BLaER1 (cell line): Measurements from ENCODE around the gene UFD1.

Experiments
- H3K27ac ChIP-seq: shearing (Covaris generic); formaldehyde crosslinking; 2 replicates; pipeline ENCODE4 v1.8.1; 2022
- H3K27me3 ChIP-seq: shearing (Covaris generic); formaldehyde crosslinking; 2 replicates; pipeline ENCODE4 v1.8.1; 2022
- H3K36me3 ChIP-seq: shearing (Covaris generic); formaldehyde crosslinking; 2 replicates; pipeline ENCODE4 v1.8.1; 2022
- H3K4me1 ChIP-seq: shearing (Covaris generic); formaldehyde crosslinking; 2 replicates; pipeline ENCODE4 v1.8.1; 2022
- H3K4me2 ChIP-seq: shearing (Covaris generic); formaldehyde crosslinking; 2 replicates; pipeline ENCODE4 v1.8.1; 2022
- H3K4me3 ChIP-seq: shearing (Covaris generic); formaldehyde crosslinking; 2 replicates; pipeline ENCODE4 v1.8.1; 2022
- H3K9ac ChIP-seq: shearing (Covaris generic); formaldehyde crosslinking; 2 replicates; pipeline ENCODE4 v1.8.1; 2022
- H3K9me3 ChIP-seq: shearing (Covaris generic); formaldehyde crosslinking; 2 replicates; pipeline ENCODE4 v1.8.1; 2022
- H4K20me1 ChIP-seq: shearing (Covaris generic); formaldehyde crosslinking; 2 replicates; pipeline ENCODE4 v1.8.1; 2022
- Cebpa-rat ChIP-seq: shearing (Covaris generic); IDR thresholded peaks from 2 replicates; pipeline ENCODE4 v1.8.1; 2022

The UFD1 gene

GRCh38 chr22:19523240-19524169, 44.5 kb upstream of the UFD1 start:
- Histone ChIP-seq H3K4me3 (no peak overlapping the region), H4K20me1 (peaks cover 39% of the 10 kb centered on the region; the same call in 1 of the 2 replicates), H3K27ac (no peak overlapping the region), H3K27me3 (peaks cover 37% of the 10 kb centered on the region), H3K4me2 (no peak overlapping the region), H3K4me1 (no peaks in the 10 kb centered on the region), H3K9me3 (no peaks in the 10 kb centered on the region), H3K9ac (no peak overlapping the region), H3K36me3 (peaks cover 40% of the 10 kb centered on the region)
- TF ChIP-seq Cebpa-rat: no peak

DNA sequence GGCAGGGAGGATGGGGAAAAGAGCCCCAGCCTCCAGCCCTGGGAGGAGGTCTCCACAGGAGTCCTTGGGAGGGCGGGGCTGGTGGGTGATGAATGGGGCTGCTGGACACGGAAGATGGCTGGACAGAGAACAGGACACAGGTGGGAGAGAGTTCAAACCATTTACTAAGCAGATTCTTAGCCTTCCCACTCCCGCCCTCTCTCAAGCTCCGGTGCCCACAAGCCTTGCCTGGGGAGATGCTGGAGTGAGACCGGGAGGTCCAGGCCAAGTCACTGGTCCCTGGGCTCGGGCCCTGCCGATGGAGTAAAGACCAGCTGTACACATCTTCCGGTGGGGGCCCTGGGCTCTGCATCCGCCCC, 43.9 kb upstream of the UFD1 start:
- TF ChIP-seq Cebpa-rat: no peak
- Histone ChIP-seq H3K36me3 (peaks cover 46% of the 10 kb centered on the region), H3K27ac (no peak overlapping the region), H3K27me3 (peaks cover 37% of the 10 kb centered on the region), H3K4me3 (no peak overlapping the region), H3K9ac (no peak overlapping the region), H4K20me1 (peaks cover 39% of the 10 kb centered on the region; the same call in 1 of the 2 replicates), H3K4me1 (no peaks in the 10 kb centered on the region), H3K9me3 (no peaks in the 10 kb centered on the region), H3K4me2 (no peak overlapping the region)

DNA sequence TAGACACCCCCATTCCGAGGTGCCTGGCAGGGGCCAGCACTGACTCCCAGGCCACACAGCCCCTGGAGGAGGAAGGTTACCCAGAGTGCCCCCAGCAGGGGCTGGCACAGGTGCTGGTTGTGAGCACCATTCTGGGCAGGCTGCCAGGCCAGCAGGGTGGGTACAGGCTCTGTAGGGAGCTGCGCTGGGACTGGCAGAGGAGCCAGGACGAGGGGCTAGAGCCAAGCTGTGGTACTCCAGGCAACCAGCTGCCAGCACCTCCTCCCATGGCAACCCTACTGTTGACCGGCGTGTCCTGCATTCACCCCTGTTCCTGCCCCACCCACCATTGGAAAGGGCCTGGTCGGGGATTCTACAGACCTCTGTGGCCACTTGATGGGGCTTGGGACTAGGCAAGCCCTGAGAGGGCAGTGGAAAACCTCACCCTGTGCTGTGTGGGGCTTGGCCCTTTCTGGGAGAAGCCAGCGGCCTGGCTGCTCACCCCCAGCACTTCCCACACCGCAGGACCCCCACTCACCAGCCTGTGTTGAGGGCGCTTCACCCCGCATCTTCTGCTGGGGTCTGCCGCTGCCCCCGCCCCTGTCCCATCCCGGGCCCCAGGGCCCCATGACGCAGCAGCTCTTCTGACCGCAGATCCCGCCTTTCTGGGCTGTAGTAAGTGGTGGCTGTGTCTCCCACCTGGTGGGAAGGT, 43.3 kb upstream of the UFD1 start:
- no peaks in the 10 kb centered on the region for H3K4me1 ChIP-seq
- no peak for TF ChIP-seq Cebpa-rat
- H3K36me3 ChIP-seq: peaks cover 51% of the 10 kb centered on the region
- H3K4me3 ChIP-seq: no peak overlapping the region
- H4K20me1 ChIP-seq: peaks cover 39% of the 10 kb centered on the region; the same call in 1 of the 2 replicates
- H3K9ac ChIP-seq: no peak overlapping the region
- H3K4me2 ChIP-seq: no peak overlapping the region
- peaks cover 37% of the 10 kb centered on the region for H3K27me3 ChIP-seq
- no peak overlapping the region for H3K27ac ChIP-seq
- H3K9me3 ChIP-seq: no peaks in the 10 kb centered on the region

DNA sequence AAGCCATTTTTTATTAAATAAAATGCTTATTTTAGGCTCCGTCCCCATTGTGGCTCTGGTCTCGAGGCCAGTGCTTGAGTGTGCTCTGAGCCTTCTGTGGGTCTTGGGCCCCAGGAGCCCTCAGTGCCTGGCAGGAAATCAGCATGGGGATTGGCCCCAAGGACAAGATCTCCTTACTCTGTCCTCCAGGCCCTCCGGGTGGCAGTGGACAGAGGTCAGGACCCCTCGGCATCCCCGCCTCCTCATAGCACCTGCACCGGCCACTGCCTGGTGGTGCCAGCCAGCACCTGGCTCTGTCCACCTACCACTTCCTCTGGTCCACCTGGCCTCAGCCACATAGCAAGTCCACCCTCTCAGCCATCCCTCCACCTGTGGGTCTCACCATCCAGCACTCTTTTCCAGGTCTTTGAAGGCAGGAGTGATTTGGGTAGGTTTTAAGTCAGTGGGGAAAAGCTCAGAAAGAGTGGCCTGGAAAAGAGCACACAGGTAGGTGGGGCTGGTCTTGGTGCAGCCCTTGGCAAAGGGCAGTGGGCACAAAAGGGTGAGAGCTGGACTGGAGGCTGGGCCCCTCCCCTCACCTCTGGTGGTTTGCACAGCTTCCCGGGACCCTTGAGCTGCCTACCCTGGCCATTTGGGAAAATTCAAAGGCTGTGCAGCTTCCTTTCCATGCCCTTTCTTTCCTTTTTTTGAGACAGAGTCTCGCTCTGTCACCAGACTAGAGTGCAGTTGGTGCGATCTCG, 41.7 kb upstream of the UFD1 start:
- Histone ChIP-seq H3K4me1 (no peaks in the 10 kb centered on the region), H3K36me3 (peaks cover 67% of the 10 kb centered on the region), H3K27ac (no peak overlapping the region), H4K20me1 (peaks cover 39% of the 10 kb centered on the region; the same call in 1 of the 2 replicates), H3K9ac (no peak overlapping the region), H3K27me3 (peaks cover 37% of the 10 kb centered on the region), H3K4me3 (no peak overlapping the region), H3K9me3 (no peaks in the 10 kb centered on the region), H3K4me2 (no peak overlapping the region)
- no peak for TF ChIP-seq Cebpa-rat

DNA sequence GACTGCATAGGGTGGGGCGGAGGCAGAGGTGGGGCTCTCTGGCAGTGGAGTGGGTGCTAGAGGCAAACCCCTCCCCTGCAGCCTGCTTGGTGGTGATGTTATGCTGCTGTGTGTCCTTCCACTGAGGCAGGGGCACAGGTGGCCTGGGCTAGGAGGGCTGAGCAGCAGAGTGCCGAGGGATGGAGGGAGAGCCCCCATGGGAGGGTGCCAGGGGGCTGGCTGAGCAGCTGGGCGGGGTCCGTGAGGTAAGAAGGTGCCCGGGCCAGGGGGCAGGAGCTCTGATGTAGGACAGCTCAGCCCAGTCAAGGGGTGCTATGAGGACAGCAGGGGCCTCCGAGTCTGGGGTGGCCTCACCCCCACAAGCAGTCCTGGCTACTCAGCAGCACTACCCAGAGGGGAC, 41.0 kb upstream of the UFD1 start:
- no peak overlapping the region for H3K9ac ChIP-seq
- no peak for TF ChIP-seq Cebpa-rat
- H3K36me3 ChIP-seq: peaks cover 75% of the 10 kb centered on the region

DNA sequence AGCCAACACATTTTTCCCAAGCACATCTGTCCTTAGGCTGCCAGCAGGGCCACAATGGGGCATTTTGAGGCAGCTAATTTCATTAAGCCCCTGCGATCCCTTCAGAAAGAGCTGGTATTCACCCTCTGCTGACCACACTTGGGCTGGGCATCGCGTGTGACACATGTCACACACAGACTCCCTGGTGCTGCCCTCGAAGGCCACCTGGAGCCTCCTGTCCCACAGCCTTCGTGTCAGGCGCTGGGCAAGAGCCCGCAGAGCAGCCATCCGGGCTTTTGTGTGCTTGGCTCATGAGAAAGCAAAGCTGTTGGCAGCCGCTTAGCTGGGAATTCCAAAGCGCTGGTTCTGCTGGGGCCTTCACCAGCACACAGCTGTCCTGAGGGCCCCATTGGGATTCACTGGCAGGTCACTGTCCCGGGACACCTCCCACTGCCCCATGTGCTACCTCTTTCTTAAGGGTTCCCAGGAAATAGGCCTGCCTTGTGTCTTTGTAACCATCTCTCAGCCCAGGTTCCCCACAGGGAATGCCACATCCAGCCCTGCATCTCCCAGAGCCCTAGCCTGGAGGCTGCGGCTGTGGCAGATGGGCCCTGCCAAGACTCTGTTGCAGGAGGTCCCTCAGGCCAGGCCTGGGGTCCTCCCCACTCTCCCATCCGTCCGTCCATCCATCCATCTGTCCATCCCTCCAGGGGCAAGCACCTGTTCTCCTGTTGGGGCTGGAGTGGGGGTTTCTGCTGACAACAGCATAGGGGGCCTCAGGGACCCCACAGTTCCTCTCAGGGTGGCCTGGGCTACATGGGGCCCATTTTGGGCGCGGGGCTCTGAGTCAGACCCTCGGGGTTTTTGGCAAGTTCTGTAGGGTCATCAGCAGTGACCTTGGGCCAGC, 40.3 kb upstream of the UFD1 start:
- Histone ChIP-seq H3K9me3 (no peaks in the 10 kb centered on the region), H3K27me3 (peaks cover 25% of the 10 kb centered on the region), H3K27ac (no peak overlapping the region), H3K9ac (no peak overlapping the region), H4K20me1 (peaks cover 30% of the 10 kb centered on the region; the same call in 1 of the 2 replicates), H3K36me3 (peaks cover 82% of the 10 kb centered on the region), H3K4me2 (no peak overlapping the region), H3K4me1 (no peaks in the 10 kb centered on the region), H3K4me3 (no peak overlapping the region)
- TF ChIP-seq Cebpa-rat: no peak

More for the DNA sequence above, 41.0 kb upstream of the UFD1 start:
- Histone ChIP-seq H3K27ac (no peak overlapping the region), H3K4me1 (no peaks in the 10 kb centered on the region), H3K9me3 (no peaks in the 10 kb centered on the region), H3K27me3 (peaks cover 32% of the 10 kb centered on the region), H3K4me3 (no peak overlapping the region), H3K4me2 (no peak overlapping the region), H4K20me1 (peaks cover 35% of the 10 kb centered on the region; the same call in 1 of the 2 replicates)

GRCh38 chr22:19518635-19519034, 39.6 kb upstream of the UFD1 start:
- TF ChIP-seq Cebpa-rat: no peak
- peaks cover 24% of the 10 kb centered on the region; the same call in 1 of the 2 replicates for H4K20me1 ChIP-seq
- H3K4me2 ChIP-seq: no peak overlapping the region
- H3K36me3 ChIP-seq: peaks cover 88% of the 10 kb centered on the region
- H3K4me3 ChIP-seq: no peak overlapping the region
- peaks cover 19% of the 10 kb centered on the region for H3K27me3 ChIP-seq
- H3K9me3 ChIP-seq: no peaks in the 10 kb centered on the region
- no peaks in the 10 kb centered on the region for H3K4me1 ChIP-seq
- H3K27ac ChIP-seq: no peak overlapping the region
- H3K9ac ChIP-seq: no peak overlapping the region

- Histone ChIP-seq H4K20me1 (peaks cover 18% of the 10 kb centered on the region; the same call in 1 of the 2 replicates), H3K27ac (no peak overlapping the region), H3K36me3 (peaks cover 94% of the 10 kb centered on the region), H3K27me3 (peaks cover 13% of the 10 kb centered on the region), H3K4me3 (no peak overlapping the region), H3K9ac (no peak overlapping the region), H3K4me1 (no peaks in the 10 kb centered on the region), H3K4me2 (no peak overlapping the region), H3K9me3 (no peaks in the 10 kb centered on the region)
- no peak for TF ChIP-seq Cebpa-rat
Observed at GRCh38 chr22:19517919-19518611, 39.1 kb upstream of the UFD1 start.
